ENCODE results near the gene ECT2L. TPM values are rescaled to one million over a fixed set of nuclear protein-coding genes. Genes with fewer than 3 reads are reported as not detected.

The ECT2L gene
- total RNA-seq, 4 donors from 2014 or later: 0.13 to 0.56 (median 0.23) TPM; not detected in 1

DNA sequence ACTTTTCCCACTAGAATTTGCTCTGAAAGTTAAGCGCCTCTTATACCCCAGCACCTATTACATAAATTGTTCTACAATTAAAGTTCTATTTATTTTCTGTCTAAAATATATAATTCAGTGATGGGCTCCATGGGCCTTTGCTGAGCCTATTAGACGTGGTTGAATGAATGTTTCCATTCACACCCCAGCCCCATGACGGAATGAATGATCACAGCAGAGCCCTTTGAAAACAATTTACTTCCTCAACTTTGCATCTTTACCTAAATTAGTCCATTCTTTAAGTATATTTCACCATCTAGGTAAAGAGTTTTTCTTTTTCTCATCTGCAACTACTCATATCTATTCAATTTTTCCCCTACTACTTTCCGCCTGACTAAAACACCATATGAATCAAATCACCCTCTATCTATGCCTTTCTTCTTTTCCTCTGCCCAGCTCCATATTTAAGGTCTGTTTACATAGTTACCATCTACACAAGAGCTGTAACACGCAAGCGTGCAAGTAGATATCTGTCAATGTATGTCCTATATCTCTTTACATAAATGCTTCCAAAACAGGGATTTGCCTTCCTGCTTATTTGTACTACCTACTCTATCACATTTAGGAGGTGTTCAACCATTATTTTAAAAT, 69.7 kb downstream of the ECT2L start:
- H3K27ac ChIP-seq: no peak overlapping the region
- no peaks in the 10 kb centered on the region for H3K36me3 ChIP-seq
- no peaks in the 10 kb centered on the region for H3K9me3 ChIP-seq
- TF ChIP-seq POLR2A (IDR thresholded peaks at IDR 0.05): no peak
- DNase-seq (ENCODE audit: low spot score in 2 of 2): no peak
- H3K4me1 ChIP-seq: peaks cover 3% of the 10 kb centered on the region
- WGBS: 91% methylated on average over 6 of the region's 6 CpGs
- no peaks in the 10 kb centered on the region for H3K27me3 ChIP-seq
- H3K4me3 ChIP-seq: no peak overlapping the region

DNA sequence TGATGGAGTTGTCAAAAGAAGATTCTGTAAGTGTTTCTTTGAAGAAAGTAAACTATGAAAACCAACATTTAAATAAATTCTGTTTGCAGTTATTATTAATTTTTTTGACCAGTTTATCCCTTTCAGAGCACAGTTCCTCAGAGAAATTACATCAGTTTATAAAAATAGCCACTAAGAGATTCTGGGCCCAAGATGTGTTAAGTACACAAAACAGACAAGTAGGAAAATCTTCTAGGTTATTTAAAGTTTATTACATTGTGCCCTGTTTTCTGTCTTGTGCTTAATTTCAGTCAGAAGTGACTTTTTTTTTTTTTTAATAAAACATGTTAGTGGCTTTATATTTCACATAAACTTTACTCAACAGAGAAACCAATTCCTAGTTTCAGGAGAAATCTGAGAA, 72.3 kb downstream of the ECT2L start:
- DNase-seq (ENCODE audit: low spot score in 2 of 2): no peak
- H3K4me3 ChIP-seq: no peak overlapping the region
- H3K27me3 ChIP-seq: no peaks in the 10 kb centered on the region
- H3K36me3 ChIP-seq: no peaks in the 10 kb centered on the region
- peaks cover 3% of the 10 kb centered on the region for H3K4me1 ChIP-seq
- no peaks in the 10 kb centered on the region for H3K9me3 ChIP-seq
- no peak overlapping the region for H3K27ac ChIP-seq
- TF ChIP-seq, protein P1, sequence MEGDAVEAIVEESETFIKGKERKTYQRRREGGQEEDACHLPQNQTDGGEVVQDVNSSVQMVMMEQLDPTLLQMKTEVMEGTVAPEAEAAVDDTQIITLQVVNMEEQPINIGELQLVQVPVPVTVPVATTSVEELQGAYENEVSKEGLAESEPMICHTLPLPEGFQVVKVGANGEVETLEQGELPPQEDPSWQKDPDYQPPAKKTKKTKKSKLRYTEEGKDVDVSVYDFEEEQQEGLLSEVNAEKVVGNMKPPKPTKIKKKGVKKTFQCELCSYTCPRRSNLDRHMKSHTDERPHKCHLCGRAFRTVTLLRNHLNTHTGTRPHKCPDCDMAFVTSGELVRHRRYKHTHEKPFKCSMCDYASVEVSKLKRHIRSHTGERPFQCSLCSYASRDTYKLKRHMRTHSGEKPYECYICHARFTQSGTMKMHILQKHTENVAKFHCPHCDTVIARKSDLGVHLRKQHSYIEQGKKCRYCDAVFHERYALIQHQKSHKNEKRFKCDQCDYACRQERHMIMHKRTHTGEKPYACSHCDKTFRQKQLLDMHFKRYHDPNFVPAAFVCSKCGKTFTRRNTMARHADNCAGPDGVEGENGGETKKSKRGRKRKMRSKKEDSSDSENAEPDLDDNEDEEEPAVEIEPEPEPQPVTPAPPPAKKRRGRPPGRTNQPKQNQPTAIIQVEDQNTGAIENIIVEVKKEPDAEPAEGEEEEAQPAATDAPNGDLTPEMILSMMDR (IDR thresholded peaks at IDR 0.05): no peak
- no peak for TF ChIP-seq EP300 (IDR thresholded peaks at IDR 0.05)
- TF ChIP-seq POLR2AphosphoS5 (IDR thresholded peaks at IDR 0.05): no peak
- no peak for TF ChIP-seq POLR2A (IDR thresholded peaks at IDR 0.05)

DNA sequence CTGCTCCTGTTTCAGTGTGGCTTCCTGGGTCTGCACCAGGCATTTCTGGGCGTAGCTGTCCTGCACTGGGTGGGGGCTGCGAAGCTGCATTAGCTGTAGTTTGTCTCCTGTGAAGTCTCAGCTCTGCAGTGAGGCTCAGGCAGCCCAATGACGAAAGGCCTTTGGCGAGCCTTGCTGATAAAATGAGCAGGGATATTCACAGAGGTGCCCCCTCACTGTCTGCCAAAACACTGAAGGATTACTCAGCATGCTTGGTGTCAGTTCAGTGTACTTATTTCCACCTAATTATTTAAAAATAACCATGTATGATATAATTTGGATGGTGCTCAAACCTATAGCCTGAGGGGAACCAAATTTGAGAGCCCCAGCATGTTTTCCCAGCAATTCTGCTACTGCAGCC, 73.5 kb downstream of the ECT2L start:
- DNase-seq (ENCODE audit: low spot score in 2 of 2): no peak
- TF ChIP-seq POLR2AphosphoS5 (IDR thresholded peaks at IDR 0.05) (no peak), POLR2A (IDR thresholded peaks at IDR 0.05) (no peak), EP300 (IDR thresholded peaks at IDR 0.05) (no peak)
- TF ChIP-seq, protein P1 (IDR thresholded peaks at IDR 0.05): no peak
- Histone ChIP-seq H3K36me3 (no peaks in the 10 kb centered on the region), H3K4me3 (no peak overlapping the region), H3K4me1 (no peaks in the 10 kb centered on the region), H3K27ac (no peak overlapping the region), H3K27me3 (no peaks in the 10 kb centered on the region), H3K9me3 (no peaks in the 10 kb centered on the region)
- 68% methylated on average over 4 of the region's 4 CpGs for WGBS

DNA sequence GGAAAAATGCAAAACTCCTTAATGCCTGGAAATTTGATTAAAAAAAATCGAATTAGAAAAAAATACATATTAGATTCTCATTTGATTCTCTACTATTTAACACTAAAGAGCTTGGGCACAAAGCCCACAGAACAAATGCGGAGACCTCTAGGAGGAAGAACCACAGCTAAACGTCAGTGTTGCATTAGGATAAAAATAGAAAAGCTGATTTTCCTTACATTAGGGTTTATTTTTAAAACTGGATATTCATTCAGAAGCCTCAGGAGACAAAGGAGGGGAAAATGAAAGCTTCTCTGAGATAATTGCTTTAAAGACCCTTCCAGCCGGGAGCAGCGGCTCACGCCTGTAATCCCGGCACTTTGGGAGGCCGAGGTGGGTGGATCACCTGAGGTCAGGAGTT, 77.3 kb downstream of the ECT2L start:
- WGBS: 77% methylated on average over 8 of the region's 8 CpGs
- no peak overlapping the region for H3K27ac ChIP-seq

DNA sequence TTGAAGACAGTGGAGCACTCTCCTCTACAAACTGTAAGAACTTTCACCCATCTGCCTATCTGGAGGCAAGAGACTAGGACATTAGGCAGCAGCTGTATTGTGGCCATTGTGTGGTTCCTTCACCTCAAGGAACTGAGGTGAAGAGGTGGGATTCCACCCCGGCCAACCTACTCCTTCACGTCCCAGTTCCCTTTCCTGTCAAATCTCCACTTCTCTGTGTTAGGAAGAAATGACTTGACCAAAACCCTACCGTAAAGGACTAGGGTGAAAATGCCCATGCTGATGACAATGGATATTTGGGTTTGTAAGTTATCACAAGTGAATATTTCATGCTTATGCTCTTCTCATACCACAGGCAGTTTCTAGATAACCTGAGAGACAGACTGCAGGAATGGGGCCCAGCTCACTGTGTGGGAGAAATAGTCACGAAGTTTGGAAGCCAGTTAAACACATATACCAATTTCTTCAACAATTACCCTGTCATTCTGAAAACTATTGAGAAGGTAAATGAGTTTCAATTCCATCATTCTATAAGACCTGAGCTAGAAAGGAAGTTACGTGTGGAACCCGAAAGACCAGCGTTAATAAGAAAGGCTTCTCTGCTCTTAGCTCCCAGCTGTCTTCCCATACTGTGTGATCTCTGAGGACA, 86.6 kb downstream of the ECT2L start:
- 96% methylated on average over 7 of the region's 7 CpGs for WGBS
- H3K4me1 ChIP-seq: no peaks in the 10 kb centered on the region

More for the DNA sequence above, 77.3 kb downstream of the ECT2L start:
- H3K27me3 ChIP-seq: no peaks in the 10 kb centered on the region
- H3K36me3 ChIP-seq: no peaks in the 10 kb centered on the region
- TF ChIP-seq EP300 (IDR thresholded peaks at IDR 0.05) (no peak), POLR2AphosphoS5 (IDR thresholded peaks at IDR 0.05) (no peak), POLR2A (IDR thresholded peaks at IDR 0.05) (no peak)
- TF ChIP-seq, protein P1 (IDR thresholded peaks at IDR 0.05): no peak
- no peak for DNase-seq (ENCODE audit: low spot score in 2 of 2)
- H3K4me3 ChIP-seq: no peak overlapping the region
- H3K9me3 ChIP-seq: no peaks in the 10 kb centered on the region
- H3K4me1 ChIP-seq: no peaks in the 10 kb centered on the region

More for the DNA sequence above, 86.6 kb downstream of the ECT2L start:
- H3K9me3 ChIP-seq: no peaks in the 10 kb centered on the region
- H3K36me3 ChIP-seq: no peaks in the 10 kb centered on the region
- TF ChIP-seq POLR2A (IDR thresholded peaks at IDR 0.05) (no peak), EP300 (IDR thresholded peaks at IDR 0.05) (no peak), POLR2AphosphoS5 (IDR thresholded peaks at IDR 0.05) (no peak)
- TF ChIP-seq, protein P1 (IDR thresholded peaks at IDR 0.05): no peak
- H3K27me3 ChIP-seq: no peaks in the 10 kb centered on the region
- no peak for DNase-seq (ENCODE audit: low spot score in 2 of 2)
- H3K4me3 ChIP-seq: no peak overlapping the region
- H3K27ac ChIP-seq: no peak overlapping the region

Measured in suprapubic skin (tissue), 4 donors.